AG09319 (cell line): ENCODE measurements around the gene THRA.

Source experiments
- DNase-seq: peaks from one replicate; pipeline ENCODE4 v3.0.0-alpha.2; 2010; ENCODE audit warnings: low read depth; ENCODE audit errors: extremely low read depth
- CTCF ChIP-seq: IDR thresholded peaks from 2 replicates; pipeline ENCODE4 v1.5.1; 2011; ENCODE audit warnings: low read depth, mild to moderate bottlenecking, inconsistent platforms, low read length, moderate library complexity

Gene THRA

GRCh38 chr17:40018211-40019121, 44.3 kb upstream of the THRA start:
- no peak for DNase-seq
- TF ChIP-seq CTCF = no peak

GRCh38 chr17:40019140-40019991, 43.4 kb upstream of the THRA start:
- TF ChIP-seq CTCF = no peak
- DNase-seq = no peak

- TF ChIP-seq CTCF = no peak
- DNase-seq = no peak
Measured at GRCh38 chr17:40020146-40020545, 42.6 kb upstream of the THRA start.

DNA sequence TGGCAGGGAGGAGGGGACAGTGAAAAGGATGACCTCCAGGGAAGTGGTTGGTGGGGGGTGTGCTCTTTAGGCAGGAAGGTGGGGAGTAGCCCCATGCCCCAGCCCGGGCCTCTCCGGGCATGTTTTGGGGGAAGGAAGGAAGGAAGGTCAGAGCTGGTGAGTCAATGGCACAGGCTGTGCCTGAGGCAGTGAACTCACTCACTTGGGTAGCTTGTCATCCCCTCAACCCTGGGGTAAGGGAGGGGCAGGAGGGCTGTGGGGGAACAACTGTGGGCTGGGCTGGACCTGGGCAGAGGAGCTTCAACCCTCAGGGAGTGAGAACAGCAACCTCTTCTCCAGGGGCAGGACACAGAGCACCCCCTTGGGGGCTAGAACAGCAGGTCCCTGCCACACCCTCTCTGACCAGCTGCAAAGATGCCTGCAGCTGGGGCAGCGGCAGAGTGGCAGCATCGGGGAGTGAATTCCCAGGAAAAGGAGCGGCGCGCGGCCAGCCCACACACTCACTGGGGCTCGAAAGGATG, 41.3 kb upstream of the THRA start:
- no peak for TF ChIP-seq CTCF
- peak; percentile 44 for DNase-seq

DNA sequence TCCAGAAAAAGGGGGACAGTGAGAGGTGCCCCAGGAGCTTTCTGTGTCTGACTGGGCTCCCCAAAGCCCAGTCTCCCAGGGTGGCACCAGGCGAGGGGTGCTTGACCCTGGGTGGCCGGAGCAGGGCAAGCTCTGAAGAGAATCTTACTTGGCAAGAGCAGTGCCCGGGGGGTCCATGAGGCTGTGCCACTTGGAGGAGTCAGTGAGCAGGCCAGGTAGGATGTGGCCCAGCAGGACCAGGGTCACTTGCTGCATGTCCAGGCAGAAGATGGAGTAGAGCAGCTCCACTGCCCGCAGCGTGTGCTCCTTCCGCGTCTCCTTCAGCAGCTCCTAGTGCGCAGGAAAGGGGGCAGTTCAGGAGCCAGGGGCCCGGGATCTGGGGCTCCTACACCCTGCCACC, 40.3 kb upstream of the THRA start:
- TF ChIP-seq CTCF = no peak
- DNase-seq = no peak

DNA sequence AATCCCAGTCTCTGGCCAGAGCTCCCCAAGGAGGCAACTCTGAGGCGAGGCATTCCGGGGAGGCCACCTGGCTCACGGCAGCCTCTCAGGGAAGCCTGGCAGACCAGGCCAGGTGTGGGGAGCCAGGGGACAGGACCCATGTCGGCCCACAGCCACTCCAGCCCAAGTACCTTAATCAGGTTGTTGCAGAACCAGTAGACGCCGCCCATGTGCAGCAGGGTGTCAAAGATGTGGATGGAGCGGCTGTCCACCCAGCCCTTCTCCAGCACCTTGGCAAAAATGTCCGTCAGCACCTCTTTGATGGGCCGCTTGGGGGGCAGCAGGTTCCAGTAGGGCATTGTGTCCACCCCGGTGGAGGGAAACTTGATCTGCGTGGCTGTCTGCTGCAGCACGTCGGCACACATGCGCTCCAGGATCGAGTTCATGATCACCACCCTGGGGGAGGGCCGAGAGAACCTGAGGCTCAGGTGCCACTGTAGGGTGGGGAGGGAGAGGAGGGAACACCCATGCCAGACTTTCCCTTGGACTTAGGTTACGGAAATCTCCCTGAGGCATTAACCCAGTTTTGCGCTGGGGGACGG, 39.7 kb upstream of the THRA start:
- no peak for DNase-seq

More for the DNA sequence above, 39.7 kb upstream of the THRA start:
- TF ChIP-seq CTCF = no peak
